ENCODE measurements around the gene SHOC2. TPM values are rescaled to one million over a fixed set of nuclear protein-coding genes. Genes with fewer than 3 reads are reported as not detected.

SHOC2 gene
- total and polyA plus RNA-seq, 2 experiments from 2014 or later = 23.3 to 33.3 TPM

DNA sequence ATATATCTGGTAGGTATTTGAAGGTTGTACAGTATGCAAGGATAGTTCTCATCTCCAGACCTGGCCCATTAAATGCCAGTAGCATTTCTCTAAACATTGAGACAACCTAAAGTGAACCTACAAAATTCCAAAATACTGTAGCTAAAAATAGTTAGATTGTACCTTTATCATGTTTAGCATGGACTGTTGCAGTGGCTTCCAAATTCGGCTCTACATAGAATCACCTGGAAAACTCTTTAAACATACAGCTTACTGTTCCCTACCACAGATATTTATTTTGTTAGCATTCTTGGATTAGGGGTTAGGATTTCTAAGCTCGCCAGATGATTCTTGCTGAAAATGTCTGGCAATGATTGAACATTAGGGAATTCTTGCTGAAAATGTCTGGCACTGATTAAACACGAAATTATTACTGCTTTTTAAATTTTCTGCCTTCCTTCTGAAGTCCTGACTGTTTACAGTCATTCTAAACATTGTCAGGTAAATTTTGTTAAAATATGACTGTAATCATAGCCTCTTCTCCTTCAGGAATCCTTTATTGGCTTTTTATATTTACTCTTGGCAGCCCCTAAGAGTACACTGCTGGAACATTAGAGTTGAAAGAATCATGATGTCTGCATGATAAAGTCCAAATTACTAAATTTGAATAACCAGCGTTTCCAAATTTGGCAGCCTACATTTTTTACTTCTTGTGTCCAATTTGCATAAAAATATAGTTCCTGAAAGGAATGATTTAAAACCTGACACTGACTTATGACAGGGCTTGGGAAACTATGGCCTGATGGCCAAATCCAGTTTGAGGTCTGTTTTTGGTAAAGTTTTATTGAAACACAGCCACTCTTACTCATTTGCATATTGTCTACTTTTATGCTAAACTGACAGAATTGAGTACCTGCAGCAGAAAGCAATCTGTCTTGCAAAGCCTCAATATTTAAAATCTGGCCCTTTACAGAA is 40.3 kb downstream of the SHOC2 start:
- Mint-ChIP-seq H3K27me3 (ENCODE audit: insufficient read depth, low read depth, poor library complexity) (peaks cover 2% of the 10 kb centered on the region), H3K27ac (no peak overlapping the region), H3K4me1 (peaks cover 4% of the 10 kb centered on the region), H3K9me3 (no peaks in the 10 kb centered on the region), H3K4me3 (no peak overlapping the region), H3K36me3 (ENCODE audit: low read depth) (no peaks in the 10 kb centered on the region)
- TF ChIP-seq NANOG (IDR thresholded peaks at IDR 0.05; ENCODE audit: borderline replicate concordance) = no peak
- no peak for TF ChIP-seq ZNF331 (CRISPR knock-in tag; IDR thresholded peaks at IDR 0.05; ENCODE audit: low read depth)
- H3K79me2 ChIP-seq (replicated peaks; ENCODE audit: insufficient read depth) = peaks cover 98% of the 10 kb centered on the region
- no peak overlapping the region for H3K27ac ChIP-seq (ENCODE audit: low read depth)
- DNase-seq (ENCODE audit: low spot score) (no peak), ATAC-seq (no peak)
- H3K9me2 ChIP-seq (ENCODE audit: insufficient read depth) = no peaks in the 10 kb centered on the region
- no peaks in the 10 kb centered on the region for H3K27me3 ChIP-seq (ENCODE audit: insufficient read depth)
- H3K4me3 ChIP-seq = no peak overlapping the region
- H4K20me1 ChIP-seq (replicated peaks; ENCODE audit: insufficient read depth) = peaks cover 22% of the 10 kb centered on the region
- H3K4me1 ChIP-seq (ENCODE audit: insufficient read depth) = peaks cover 3% of the 10 kb centered on the region; the same call in 1 of the 2 replicates
- no peak overlapping the region for H2AFZ ChIP-seq
- H3F3A ChIP-seq (replicated peaks; ENCODE audit: low read depth) = no peaks in the 10 kb centered on the region
- no peaks in the 10 kb centered on the region for H3K36me3 ChIP-seq (ENCODE audit: insufficient read depth)
- no peak overlapping the region for H3K4me2 ChIP-seq

DNA sequence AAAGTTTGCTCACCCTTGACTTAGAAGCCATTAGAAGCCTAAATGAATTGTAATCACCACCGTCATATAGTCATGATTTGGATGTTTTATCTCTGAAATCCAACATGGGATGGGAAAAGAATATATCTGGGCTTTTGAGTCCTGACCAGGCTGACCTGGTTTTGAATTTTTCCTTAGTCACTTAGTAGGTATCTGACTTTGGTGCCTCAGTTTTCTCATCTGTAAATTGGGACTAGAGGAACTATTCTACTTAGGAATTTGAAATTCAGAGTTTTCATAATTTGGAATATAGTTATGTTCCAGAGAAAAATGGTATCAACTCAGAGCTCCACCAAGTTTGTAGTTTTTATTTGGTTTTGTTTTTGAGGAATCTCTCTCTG is 40.9 kb downstream of the SHOC2 start:
- Histone ChIP-seq H3K27ac (ENCODE audit: low read depth) (no peak overlapping the region), H3K79me2 (replicated peaks; ENCODE audit: insufficient read depth) (peaks cover 98% of the 10 kb centered on the region), H3K4me3 (no peak overlapping the region), H2AFZ (no peak overlapping the region), H3K4me2 (no peak overlapping the region), H4K20me1 (replicated peaks; ENCODE audit: insufficient read depth) (peaks cover 19% of the 10 kb centered on the region), H3K4me1 (ENCODE audit: insufficient read depth) (no peaks in the 10 kb centered on the region), H3F3A (replicated peaks; ENCODE audit: low read depth) (no peaks in the 10 kb centered on the region), H3K36me3 (ENCODE audit: insufficient read depth) (no peaks in the 10 kb centered on the region), H3K27me3 (ENCODE audit: insufficient read depth) (no peaks in the 10 kb centered on the region), H3K9me2 (ENCODE audit: insufficient read depth) (no peaks in the 10 kb centered on the region)
- Mint-ChIP-seq H3K36me3 (ENCODE audit: low read depth) (no peaks in the 10 kb centered on the region), H3K27ac (no peak overlapping the region), H3K9me3 (no peaks in the 10 kb centered on the region), H3K27me3 (ENCODE audit: insufficient read depth, low read depth, poor library complexity) (peaks cover 2% of the 10 kb centered on the region), H3K4me1 (peaks cover 4% of the 10 kb centered on the region), H3K4me3 (no peak overlapping the region)
- DNase-seq (ENCODE audit: low spot score) (no peak), ATAC-seq (no peak)
- TF ChIP-seq ZNF331 (CRISPR knock-in tag; IDR thresholded peaks at IDR 0.05; ENCODE audit: low read depth) (no peak), EZH2phosphoT487 (IDR thresholded peaks at IDR 0.05; ENCODE audit: unreplicated experiment) (no peak), ETS1 (IDR thresholded peaks at IDR 0.05) (no peak), POLR2AphosphoS5 (IDR thresholded peaks at IDR 0.05; ENCODE audit: low read depth) (no peak)

GRCh38 chr10:110962443-110962842 is 43.0 kb downstream of the SHOC2 start:
- Mint-ChIP-seq H3K4me1 (peaks cover 4% of the 10 kb centered on the region), H3K9me3 (no peaks in the 10 kb centered on the region), H3K27me3 (ENCODE audit: insufficient read depth, low read depth, poor library complexity) (peaks cover 2% of the 10 kb centered on the region), H3K4me3 (no peak overlapping the region), H3K27ac (no peak overlapping the region), H3K36me3 (ENCODE audit: low read depth) (no peaks in the 10 kb centered on the region)
- no peaks in the 10 kb centered on the region for H3K27me3 ChIP-seq (ENCODE audit: insufficient read depth)
- H3K79me2 ChIP-seq (replicated peaks; ENCODE audit: insufficient read depth) = peaks cover 98% of the 10 kb centered on the region
- H3K4me3 ChIP-seq = no peak overlapping the region
- H3K27ac ChIP-seq (ENCODE audit: low read depth) = no peak overlapping the region
- peaks cover 17% of the 10 kb centered on the region; the same call in 1 of the 2 replicates for H4K20me1 ChIP-seq (replicated peaks; ENCODE audit: insufficient read depth)
- no peaks in the 10 kb centered on the region for H3F3A ChIP-seq (replicated peaks; ENCODE audit: low read depth)
- H3K9me2 ChIP-seq (ENCODE audit: insufficient read depth) = no peaks in the 10 kb centered on the region
- H3K4me2 ChIP-seq = no peak overlapping the region
- no peak for ATAC-seq
- DNase-seq (ENCODE audit: low spot score) = no peak
- H3K36me3 ChIP-seq (ENCODE audit: insufficient read depth) = no peaks in the 10 kb centered on the region
- H2AFZ ChIP-seq = no peak overlapping the region
- H3K4me1 ChIP-seq (ENCODE audit: insufficient read depth) = no peaks in the 10 kb centered on the region
- TF ChIP-seq, protein P1, sequence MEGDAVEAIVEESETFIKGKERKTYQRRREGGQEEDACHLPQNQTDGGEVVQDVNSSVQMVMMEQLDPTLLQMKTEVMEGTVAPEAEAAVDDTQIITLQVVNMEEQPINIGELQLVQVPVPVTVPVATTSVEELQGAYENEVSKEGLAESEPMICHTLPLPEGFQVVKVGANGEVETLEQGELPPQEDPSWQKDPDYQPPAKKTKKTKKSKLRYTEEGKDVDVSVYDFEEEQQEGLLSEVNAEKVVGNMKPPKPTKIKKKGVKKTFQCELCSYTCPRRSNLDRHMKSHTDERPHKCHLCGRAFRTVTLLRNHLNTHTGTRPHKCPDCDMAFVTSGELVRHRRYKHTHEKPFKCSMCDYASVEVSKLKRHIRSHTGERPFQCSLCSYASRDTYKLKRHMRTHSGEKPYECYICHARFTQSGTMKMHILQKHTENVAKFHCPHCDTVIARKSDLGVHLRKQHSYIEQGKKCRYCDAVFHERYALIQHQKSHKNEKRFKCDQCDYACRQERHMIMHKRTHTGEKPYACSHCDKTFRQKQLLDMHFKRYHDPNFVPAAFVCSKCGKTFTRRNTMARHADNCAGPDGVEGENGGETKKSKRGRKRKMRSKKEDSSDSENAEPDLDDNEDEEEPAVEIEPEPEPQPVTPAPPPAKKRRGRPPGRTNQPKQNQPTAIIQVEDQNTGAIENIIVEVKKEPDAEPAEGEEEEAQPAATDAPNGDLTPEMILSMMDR (conservative IDR thresholded peaks at IDR 0.05; ENCODE audit: low read depth in 2 of 2) = no peak
- TF ChIP-seq EZH2 (IDR thresholded peaks at IDR 0.05; ENCODE audit: low read depth, unreplicated experiment) = no peak
- TF ChIP-seq NANOG (IDR thresholded peaks at IDR 0.05; ENCODE audit: borderline replicate concordance) = no peak
- no peak for TF ChIP-seq POLR2AphosphoS5 (IDR thresholded peaks at IDR 0.05; ENCODE audit: low read depth)
